ENCODE results near the gene TCF7L1.

TCF7L1 gene

GRCh38 chr2:85276571-85277118, 143.5 kb downstream of the TCF7L1 start:
- DNase-seq: no peak
- TF ChIP-seq POLR2A (IDR thresholded peaks at IDR 0.05; ENCODE audit: low read length) (no peak), GATA1 (IDR thresholded peaks at IDR 0.05; ENCODE audit: low read depth, low read length) (no peak)

- DNase-seq: no peak
- no peak for TF ChIP-seq GATA1 (IDR thresholded peaks at IDR 0.05; ENCODE audit: low read depth, low read length)
- TF ChIP-seq POLR2A (IDR thresholded peaks at IDR 0.05; ENCODE audit: low read length): no peak
These were observed 144.4 kb downstream of the TCF7L1 start for GRCh38 chr2:85277416-85278158.

GRCh38 chr2:85278361-85278760, 145.2 kb downstream of the TCF7L1 start:
- DNase-seq: no peak
- TF ChIP-seq POLR2A (IDR thresholded peaks at IDR 0.05; ENCODE audit: low read length): no peak

DNA sequence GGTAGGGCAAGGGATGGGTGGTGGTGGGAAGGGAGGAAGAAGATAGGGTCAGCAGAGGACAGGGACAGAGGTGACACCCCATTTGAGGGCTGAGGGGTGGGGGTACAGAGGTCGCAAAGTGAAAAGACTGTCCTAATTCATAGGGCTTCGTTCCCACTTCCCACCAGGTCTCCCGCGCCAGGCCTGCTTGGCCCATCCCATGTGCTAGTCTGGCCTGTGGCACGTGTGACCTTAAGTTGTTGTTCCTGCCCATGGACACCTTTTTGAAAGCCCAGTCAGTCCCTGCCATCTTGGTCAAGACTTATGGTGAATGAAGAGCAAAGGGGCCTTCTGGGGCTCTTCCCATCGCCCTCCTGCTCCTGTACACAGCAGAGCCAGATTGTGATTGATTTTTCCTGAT, 148.4 kb downstream of the TCF7L1 start:
- DNase-seq: no peak
- TF ChIP-seq POLR2A (IDR thresholded peaks at IDR 0.05; ENCODE audit: low read length): no peak

DNA sequence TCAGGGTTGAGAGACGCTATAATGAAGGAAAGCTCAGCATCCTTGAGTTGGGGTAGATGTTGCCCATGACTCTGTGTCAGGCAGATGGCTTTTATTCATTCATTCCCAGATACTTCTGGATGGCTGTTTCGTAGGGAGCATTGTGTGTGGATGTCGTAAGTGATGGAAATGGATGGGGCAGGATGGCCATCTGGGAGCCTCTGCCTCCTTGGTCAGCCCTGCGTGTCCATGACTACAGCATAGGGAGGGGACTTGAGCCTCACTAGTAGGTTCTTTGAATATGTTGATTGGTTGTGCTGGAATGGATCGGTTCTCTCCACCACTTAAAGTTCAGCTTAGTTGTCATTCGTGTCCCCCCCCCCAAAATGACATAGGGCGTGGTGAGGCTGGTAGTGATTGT, 149.7 kb downstream of the TCF7L1 start:
- no peak for TF ChIP-seq GATA1 (IDR thresholded peaks at IDR 0.05; ENCODE audit: low read depth, low read length)
- no peak for TF ChIP-seq POLR2A (IDR thresholded peaks at IDR 0.05; ENCODE audit: low read length)
- DNase-seq: no peak

- no peak for DNase-seq
- no peak for TF ChIP-seq GATA1 (IDR thresholded peaks at IDR 0.05; ENCODE audit: low read depth, low read length)
- no peak for TF ChIP-seq POLR2A (IDR thresholded peaks at IDR 0.05; ENCODE audit: low read length)
These were observed 150.4 kb downstream of the TCF7L1 start for GRCh38 chr2:85283641-85284040.

- TF ChIP-seq GATA1 (IDR thresholded peaks at IDR 0.05; ENCODE audit: low read depth, low read length): no peak
- no peak for TF ChIP-seq POLR2A (IDR thresholded peaks at IDR 0.05; ENCODE audit: low read length)
- DNase-seq: no peak
These were observed 153.7 kb downstream of the TCF7L1 start for GRCh38 chr2:85286918-85287317.

- TF ChIP-seq POLR2A (IDR thresholded peaks at IDR 0.05; ENCODE audit: low read length): no peak
- no peak for TF ChIP-seq GATA1 (IDR thresholded peaks at IDR 0.05; ENCODE audit: low read depth, low read length)
- DNase-seq: no peak
These were observed 154.5 kb downstream of the TCF7L1 start for GRCh38 chr2:85287721-85288120.

GRCh38 chr2:85288244-85288725, 155.1 kb downstream of the TCF7L1 start:
- DNase-seq: no peak

GRCh38 chr2:85291425-85292023, 158.3 kb downstream of the TCF7L1 start:
- no peak for TF ChIP-seq POLR2A (IDR thresholded peaks at IDR 0.05; ENCODE audit: low read length)
- TF ChIP-seq GATA1 (IDR thresholded peaks at IDR 0.05; ENCODE audit: low read depth, low read length): no peak
- peak; percentile 24 to 53 for DNase-seq

More at GRCh38 chr2:85288244-85288725, 155.1 kb downstream of the TCF7L1 start:
- TF ChIP-seq GATA1 (IDR thresholded peaks at IDR 0.05; ENCODE audit: low read depth, low read length) (no peak), POLR2A (IDR thresholded peaks at IDR 0.05; ENCODE audit: low read length) (no peak)

- DNase-seq: no peak
- no peak for TF ChIP-seq POLR2A (IDR thresholded peaks at IDR 0.05; ENCODE audit: low read length)
These were observed 168.9 kb downstream of the TCF7L1 start for GRCh38 chr2:85302121-85302520.

DNA sequence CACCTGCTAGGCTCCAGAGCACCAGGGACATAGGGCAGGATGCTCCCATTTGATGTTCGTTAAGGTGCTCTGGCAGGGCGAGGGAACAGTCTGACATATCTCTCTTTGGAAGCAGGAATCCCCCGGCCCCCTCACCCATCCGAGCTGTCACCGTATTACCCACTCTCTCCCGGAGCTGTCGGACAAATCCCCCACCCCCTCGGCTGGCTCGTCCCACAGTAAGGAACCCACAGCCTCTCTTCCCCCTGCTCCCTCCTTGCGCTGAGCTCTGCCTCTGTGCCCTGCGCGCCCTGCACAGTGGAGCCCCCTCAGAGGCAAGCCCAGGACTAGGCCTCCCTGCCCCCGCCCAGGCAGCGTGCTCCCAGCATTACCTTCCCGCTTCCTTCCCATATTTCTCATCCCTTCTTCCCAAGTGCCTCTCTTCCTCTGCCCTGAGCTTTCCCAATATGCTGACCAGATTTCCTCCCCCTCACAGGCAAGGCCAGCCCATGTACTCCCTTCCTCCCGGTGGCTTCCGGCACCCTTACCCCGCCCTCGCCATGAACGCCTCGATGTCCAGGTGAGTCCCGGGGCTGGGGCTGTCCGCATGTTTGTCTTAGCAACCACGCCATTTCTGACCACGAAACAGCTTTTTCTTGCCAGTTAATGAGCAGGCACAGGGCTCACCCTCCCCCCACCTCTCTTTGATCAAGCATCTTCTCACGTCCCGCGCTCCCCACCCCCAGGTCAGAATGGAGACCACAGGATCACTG, 170.8 kb downstream of the TCF7L1 start:
- TF ChIP-seq POLR2A (IDR thresholded peaks at IDR 0.05; ENCODE audit: low read length) (no peak), GATA1 (IDR thresholded peaks at IDR 0.05; ENCODE audit: low read depth, low read length) (no peak)
- DNase-seq: no peak

DNA sequence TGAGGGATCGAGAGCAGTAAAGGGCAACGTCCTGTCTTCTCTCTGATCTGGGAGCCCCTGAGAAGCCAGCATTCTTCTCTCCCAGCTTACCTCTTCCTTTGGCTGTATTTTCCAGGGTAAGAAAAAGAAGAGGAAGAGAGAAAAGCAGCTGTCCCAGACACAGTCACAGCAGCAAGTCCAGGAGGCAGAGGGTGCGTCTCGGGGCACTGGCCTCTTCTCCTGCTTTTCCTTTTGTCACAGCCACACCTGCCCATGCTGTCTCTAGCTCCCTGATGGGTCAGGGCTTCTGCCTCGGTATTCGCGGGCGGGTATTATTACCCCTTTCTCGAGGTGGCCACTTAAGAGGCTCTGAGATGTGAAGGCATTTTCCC, 174.3 kb downstream of the TCF7L1 start:
- no peak for TF ChIP-seq POLR2A (IDR thresholded peaks at IDR 0.05; ENCODE audit: low read length)
- TF ChIP-seq GATA1 (IDR thresholded peaks at IDR 0.05; ENCODE audit: low read depth, low read length): no peak

DNA sequence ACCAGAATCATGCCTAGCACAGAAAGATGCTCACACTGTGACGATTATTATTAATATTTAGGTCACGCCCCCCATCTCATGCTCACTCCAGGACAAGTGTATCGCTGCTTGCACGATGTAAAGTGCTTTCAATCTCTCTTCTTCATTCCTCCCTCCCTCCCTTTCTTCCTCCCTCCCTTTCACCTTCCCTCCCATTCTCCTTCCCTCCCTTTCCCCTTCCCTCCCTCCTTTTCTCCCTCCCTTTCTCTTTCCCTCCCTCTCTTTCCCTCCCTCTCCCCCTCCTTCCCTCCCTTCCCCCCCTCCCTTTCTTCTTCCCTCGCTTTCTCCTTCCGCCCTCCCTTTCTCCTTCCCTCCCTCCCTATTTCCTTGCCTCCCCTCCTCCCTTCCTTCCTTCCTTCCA, 175.0 kb downstream of the TCF7L1 start:
- no peak for DNase-seq
- TF ChIP-seq GATA1 (IDR thresholded peaks at IDR 0.05; ENCODE audit: low read depth, low read length): no peak
- TF ChIP-seq POLR2A (IDR thresholded peaks at IDR 0.05; ENCODE audit: low read length): no peak

More for the DNA sequence above, 174.3 kb downstream of the TCF7L1 start:
- no peak for DNase-seq

Measured in erythroblast (primary cell).